ENCODE data around the gene SERPINB10.

- TF ChIP-seq ZFP30 (CRISPR knock-in tag; IDR thresholded peaks at IDR 0.05) (no peak), CREB5 (CRISPR knock-in tag; IDR thresholded peaks at IDR 0.05; ENCODE audit: low read depth) (no peak), ARNTL (CRISPR knock-in tag; IDR thresholded peaks at IDR 0.05; ENCODE audit: borderline replicate concordance, low read depth) (no peak)
Observed at GRCh38 chr18:63878343-63878742, 29.4 kb upstream of the SERPINB10 start.

Data from SK-N-SH treated with all-trans-retinoic acid at 6 μM for 48 hours (cell line).